ENCODE results near the gene JMJD7. TPM values are rescaled to one million over a fixed set of nuclear protein-coding genes. Genes with fewer than 3 reads are reported as not detected.

Gene JMJD7
- total RNA-seq, 1 experiment from 2014 or later: 13.5 TPM

GRCh38 chr15:41883484-41883825 lies 55.6 kb downstream of the JMJD7 start:
- H3K4me3 ChIP-seq (replicated peaks in 1 of 2; ENCODE audit: low read depth in 1 of 2, low read length in 2 of 2): no peak overlapping the region
- RAD21 ChIA-PET (ENCODE audit: low non-redundant PET in 1 of 2, low total read pairs in 2 of 2, uncharacterized antibody in 2 of 2, unreplicated experiment in 2 of 2): no interaction called here
- H3K36me3 ChIP-seq (ENCODE audit: control insufficient read depth in 1 of 2, insufficient read depth in 2 of 2, low read length in 2 of 2): no peaks in the 10 kb centered on the region
- no peak overlapping the region for H2AFZ ChIP-seq (ENCODE audit: low read depth, low read length, poor library complexity, severe bottlenecking)
- POLR2A ChIA-PET: no interaction called here
- H3K27me3 ChIP-seq (ENCODE audit: insufficient read depth, low read length): no peaks in the 10 kb centered on the region
- H3K79me2 ChIP-seq (ENCODE audit: insufficient read depth, low read length): no peaks in the 10 kb centered on the region
- H3K9me2 ChIP-seq (ENCODE audit: insufficient read depth): no peaks in the 10 kb centered on the region
- no peaks in the 10 kb centered on the region for H4K20me1 ChIP-seq (ENCODE audit: insufficient read depth)
- no peak overlapping the region for H3K9ac ChIP-seq (ENCODE audit: low read length)
- H3K27ac ChIP-seq (ENCODE audit: low read depth, low read length): no peak overlapping the region
- no peak for ATAC-seq
- no peak for DNase-seq (ENCODE audit: low read depth, low spot score)
- H3K4me2 ChIP-seq (ENCODE audit: low read length): no peak overlapping the region
- H3K4me1 ChIP-seq (ENCODE audit: control insufficient read depth in 1 of 2, insufficient read depth in 2 of 2, low read length in 2 of 2): no peaks in the 10 kb centered on the region
- TF ChIP-seq RAD21 (IDR thresholded peaks at IDR 0.05; ENCODE audit: low read depth) (no peak), CEBPB (IDR thresholded peaks at IDR 0.05; ENCODE audit: low read depth) (no peak)
- no TSS peak for BruUV-seq (replicated peaks)
- intact Hi-C loops (cut with micrococcal nuclease): no loop called here
- H3K9me3 ChIP-seq (ENCODE audit: control insufficient read depth in 1 of 2, insufficient read depth in 1 of 2, low read depth in 1 of 2, low read length in 2 of 2): no peaks in the 10 kb centered on the region
- CTCF ChIA-PET: no interaction called here

DNA sequence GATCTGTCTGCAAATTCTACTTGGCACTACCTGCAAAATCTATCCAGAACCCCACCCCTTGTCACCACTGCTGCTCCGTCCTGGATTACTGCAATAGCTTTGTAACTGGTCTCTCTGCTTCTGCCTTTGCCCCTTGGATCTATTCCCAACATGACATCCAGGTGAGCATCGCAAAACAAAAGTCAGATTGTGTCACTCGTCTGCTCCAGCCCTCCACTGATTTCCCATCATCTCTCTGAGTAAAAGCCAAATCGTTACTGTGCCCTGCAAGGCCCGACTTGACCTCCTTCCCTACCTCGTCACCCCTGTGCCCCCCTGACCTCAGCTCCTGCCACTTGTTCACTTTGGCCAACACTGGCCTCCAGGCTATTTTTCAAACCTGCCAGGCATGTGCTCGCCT lies 56.6 kb downstream of the JMJD7 start:
- Histone ChIP-seq H3K27ac (ENCODE audit: low read depth, low read length) (no peak overlapping the region), H3K9me2 (ENCODE audit: insufficient read depth) (no peaks in the 10 kb centered on the region), H3K9ac (ENCODE audit: low read length) (no peak overlapping the region), H3K4me2 (ENCODE audit: low read length) (no peak overlapping the region), H3K79me2 (ENCODE audit: insufficient read depth, low read length) (no peaks in the 10 kb centered on the region), H4K20me1 (ENCODE audit: insufficient read depth) (no peaks in the 10 kb centered on the region), H3K36me3 (ENCODE audit: control insufficient read depth in 1 of 2, insufficient read depth in 2 of 2, low read length in 2 of 2) (no peaks in the 10 kb centered on the region), H3K4me1 (ENCODE audit: control insufficient read depth in 1 of 2, insufficient read depth in 2 of 2, low read length in 2 of 2) (no peaks in the 10 kb centered on the region), H3K27me3 (ENCODE audit: insufficient read depth, low read length) (no peaks in the 10 kb centered on the region), H2AFZ (ENCODE audit: low read depth, low read length, poor library complexity, severe bottlenecking) (no peak overlapping the region), H3K4me3 (replicated peaks in 1 of 2; ENCODE audit: low read depth in 1 of 2, low read length in 2 of 2) (no peak overlapping the region), H3K9me3 (ENCODE audit: control insufficient read depth in 1 of 2, insufficient read depth in 1 of 2, low read depth in 1 of 2, low read length in 2 of 2) (no peaks in the 10 kb centered on the region)
- BruUV-seq (replicated peaks): no TSS peak
- ChIA-PET RAD21 (ENCODE audit: low non-redundant PET in 1 of 2, low total read pairs in 2 of 2, uncharacterized antibody in 2 of 2, unreplicated experiment in 2 of 2) (no interaction called here), POLR2A (no interaction called here), CTCF (no interaction called here)
- TF ChIP-seq ZFX (IDR thresholded peaks at IDR 0.05) (no peak), ELF1 (IDR thresholded peaks at IDR 0.05; ENCODE audit: borderline replicate concordance, low read depth) (no peak), EZH2 (IDR thresholded peaks at IDR 0.05) (no peak)
- no peak for ATAC-seq
- DNase-seq (ENCODE audit: low read depth, low spot score): no peak
- intact Hi-C loops (cut with micrococcal nuclease): no loop called here

DNA sequence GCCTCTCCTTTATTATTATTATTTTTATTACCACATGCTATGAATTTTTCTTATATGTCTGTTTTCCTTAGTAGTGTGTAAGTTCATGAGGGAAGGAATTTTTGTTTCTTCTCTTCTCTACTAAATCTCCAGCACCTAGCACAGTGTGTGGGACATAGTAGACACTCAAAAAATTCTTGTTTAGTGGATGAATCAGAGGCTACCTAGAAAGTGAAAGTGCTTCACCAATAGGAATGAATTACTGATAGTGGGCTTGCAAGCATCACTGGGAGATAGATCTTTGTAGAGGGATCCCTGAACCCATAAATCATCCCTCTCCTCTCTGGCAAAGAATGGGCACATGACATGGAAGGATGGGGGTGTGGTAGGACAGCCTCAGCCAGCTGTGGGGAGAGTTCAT lies 57.4 kb downstream of the JMJD7 start:
- ChIA-PET POLR2A (no interaction called here), RAD21 (ENCODE audit: low non-redundant PET in 1 of 2, low total read pairs in 2 of 2, uncharacterized antibody in 2 of 2, unreplicated experiment in 2 of 2) (no interaction called here), CTCF (no interaction called here)
- Histone ChIP-seq H3K4me2 (ENCODE audit: low read length) (no peak overlapping the region), H3K27ac (ENCODE audit: low read depth, low read length) (no peak overlapping the region), H3K4me1 (ENCODE audit: control insufficient read depth in 1 of 2, insufficient read depth in 2 of 2, low read length in 2 of 2) (no peaks in the 10 kb centered on the region), H3K27me3 (ENCODE audit: insufficient read depth, low read length) (no peaks in the 10 kb centered on the region), H3K9me2 (ENCODE audit: insufficient read depth) (no peaks in the 10 kb centered on the region), H3K9me3 (ENCODE audit: control insufficient read depth in 1 of 2, insufficient read depth in 1 of 2, low read depth in 1 of 2, low read length in 2 of 2) (no peaks in the 10 kb centered on the region), H3K4me3 (replicated peaks in 1 of 2; ENCODE audit: low read depth in 1 of 2, low read length in 2 of 2) (no peak overlapping the region), H3K9ac (ENCODE audit: low read length) (no peak overlapping the region), H3K79me2 (ENCODE audit: insufficient read depth, low read length) (no peaks in the 10 kb centered on the region), H3K36me3 (ENCODE audit: control insufficient read depth in 1 of 2, insufficient read depth in 2 of 2, low read length in 2 of 2) (no peaks in the 10 kb centered on the region), H2AFZ (ENCODE audit: low read depth, low read length, poor library complexity, severe bottlenecking) (no peak overlapping the region), H4K20me1 (ENCODE audit: insufficient read depth) (no peaks in the 10 kb centered on the region)
- DNase-seq (ENCODE audit: low read depth, low spot score) (no peak), ATAC-seq (no peak)
- intact Hi-C loops (cut with micrococcal nuclease): no loop called here
- no TSS peak for BruUV-seq (replicated peaks)
- TF ChIP-seq POLR2A (IDR thresholded peaks at IDR 0.05; ENCODE audit: borderline replicate concordance, extremely low read depth, insufficient read depth, insufficient read length) (no peak), YY1 (IDR thresholded peaks at IDR 0.05; ENCODE audit: extremely low read depth, insufficient replicate concordance, low read depth, low read length) (no peak), JUND (IDR thresholded peaks at IDR 0.05) (no peak), SRF (IDR thresholded peaks at IDR 0.05; ENCODE audit: low read depth) (no peak), REST (IDR thresholded peaks at IDR 0.05; ENCODE audit: low read depth) (no peak), EGR1 (IDR thresholded peaks at IDR 0.05; ENCODE audit: low read depth) (no peak), EZH2 (IDR thresholded peaks at IDR 0.05) (no peak), ZNF274 (IDR thresholded peaks at IDR 0.05; ENCODE audit: low read depth, low read length) (no peak), TCF7L2 (IDR thresholded peaks at IDR 0.05; ENCODE audit: borderline replicate concordance, extremely low read depth, insufficient read depth, insufficient read length) (no peak)
- TF ChIP-seq, protein P1, sequence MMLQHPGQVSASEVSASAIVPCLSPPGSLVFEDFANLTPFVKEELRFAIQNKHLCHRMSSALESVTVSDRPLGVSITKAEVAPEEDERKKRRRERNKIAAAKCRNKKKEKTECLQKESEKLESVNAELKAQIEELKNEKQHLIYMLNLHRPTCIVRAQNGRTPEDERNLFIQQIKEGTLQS (IDR thresholded peaks at IDR 0.05): no peak

Measured in HCT116 (cell line).